Testis (tissue), 2 donors: ENCODE results near the gene ESPNL.

ENCODE experiments used
- POLR2A ChIP-seq: fragments of 450-650 bp; IDR thresholded peaks from one replicate; pipeline ENCODE4 v1.6.1; 2017; ENCODE audit warnings: antibody characterized with exemption, mild to moderate bottlenecking, moderate library complexity
- TF ChIP-seq, protein P1 (sequence below), 3 experiments: fragments of 450-650 bp in 2 of 3; fragments of 200-600 bp in 1 of 3; sonication (generic) in 1 of 3; IDR thresholded peaks; one replicate each; pipeline ENCODE4 v1.5.1; 2016 to 2019; ENCODE audit warnings: antibody characterized with exemption in 3 of 3, mild to moderate bottlenecking in 2 of 3, moderate library complexity in 1 of 3

DNA sequence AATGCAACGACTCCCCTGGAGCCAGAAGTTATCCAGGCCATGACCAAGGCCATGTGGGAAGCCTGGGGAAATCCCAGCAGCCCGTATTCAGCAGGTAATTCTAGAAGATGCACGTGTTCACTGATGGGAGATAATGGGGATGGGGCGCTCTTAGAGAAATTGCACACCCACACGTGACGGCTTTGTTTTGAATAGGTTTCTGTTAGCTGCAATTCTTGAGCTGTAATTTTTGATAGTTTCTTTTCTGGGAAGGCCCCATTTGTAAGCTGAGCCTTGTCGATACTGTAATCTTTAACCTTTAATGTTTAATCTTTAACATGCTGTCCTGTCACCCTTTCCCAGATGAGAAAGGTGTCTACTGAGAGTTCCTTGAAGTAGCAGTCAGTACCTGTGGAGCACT lies 35.8 kb upstream of the ESPNL start:
- TF ChIP-seq, protein P1, sequence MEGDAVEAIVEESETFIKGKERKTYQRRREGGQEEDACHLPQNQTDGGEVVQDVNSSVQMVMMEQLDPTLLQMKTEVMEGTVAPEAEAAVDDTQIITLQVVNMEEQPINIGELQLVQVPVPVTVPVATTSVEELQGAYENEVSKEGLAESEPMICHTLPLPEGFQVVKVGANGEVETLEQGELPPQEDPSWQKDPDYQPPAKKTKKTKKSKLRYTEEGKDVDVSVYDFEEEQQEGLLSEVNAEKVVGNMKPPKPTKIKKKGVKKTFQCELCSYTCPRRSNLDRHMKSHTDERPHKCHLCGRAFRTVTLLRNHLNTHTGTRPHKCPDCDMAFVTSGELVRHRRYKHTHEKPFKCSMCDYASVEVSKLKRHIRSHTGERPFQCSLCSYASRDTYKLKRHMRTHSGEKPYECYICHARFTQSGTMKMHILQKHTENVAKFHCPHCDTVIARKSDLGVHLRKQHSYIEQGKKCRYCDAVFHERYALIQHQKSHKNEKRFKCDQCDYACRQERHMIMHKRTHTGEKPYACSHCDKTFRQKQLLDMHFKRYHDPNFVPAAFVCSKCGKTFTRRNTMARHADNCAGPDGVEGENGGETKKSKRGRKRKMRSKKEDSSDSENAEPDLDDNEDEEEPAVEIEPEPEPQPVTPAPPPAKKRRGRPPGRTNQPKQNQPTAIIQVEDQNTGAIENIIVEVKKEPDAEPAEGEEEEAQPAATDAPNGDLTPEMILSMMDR (IDR thresholded peaks at IDR 0.05) = no peak
- no peak for TF ChIP-seq POLR2A
